ENCODE data around the gene MICA. TPM values are rescaled to one million over a fixed set of nuclear protein-coding genes. Genes with fewer than 3 reads are reported as not detected.
"Not testable (repeated sequence)": the region's sequence is repeated elsewhere in the genome, so short reads cannot be mapped to it uniquely, and the experiment has no call there.

Gene MICA
- total and polyA plus RNA-seq, 4 donors = 19.8 to 89.6 (median 27.3) TPM

DNA sequence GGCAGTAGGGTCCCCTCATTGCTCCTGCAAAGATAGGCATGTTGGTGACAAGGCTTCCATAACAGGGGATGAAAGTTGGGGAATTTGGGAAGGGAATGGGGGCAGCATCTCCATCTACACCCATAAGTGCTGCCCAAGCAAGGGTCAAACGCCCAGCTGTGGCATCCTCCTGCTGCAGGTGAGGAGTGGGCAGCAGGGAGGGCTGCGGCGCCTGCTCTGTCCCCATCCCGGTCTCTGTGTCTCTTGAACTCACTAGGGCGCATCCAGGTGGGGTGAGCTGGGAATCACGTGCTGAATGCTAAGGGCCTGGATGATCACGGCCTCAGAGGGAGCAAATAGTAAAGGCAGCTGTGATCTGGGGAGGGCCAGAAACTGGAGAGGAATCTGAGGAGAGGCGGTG lies 9.1 kb downstream of the MICA start:
- Histone ChIP-seq H3K4me3 (ENCODE audit: low read length in 2 of 2) (no peak overlapping the region), H3K36me3 (ENCODE audit: control insufficient read depth in 1 of 2, insufficient read depth in 2 of 2, low read length in 1 of 2) (peaks cover 9 to 11% of the 10 kb centered on the region in 2 donors), H3K4me1 (ENCODE audit: control insufficient read depth in 1 of 2, insufficient read depth in 2 of 2, low read length in 2 of 2) (no peaks in the 10 kb centered on the region), H3K27ac (ENCODE audit: low read depth in 1 of 2, low read length in 2 of 2) (no peak overlapping the region), H3K27me3 (ENCODE audit: control insufficient read depth in 1 of 2, insufficient read depth in 2 of 2, low read length in 1 of 2) (no peaks in the 10 kb centered on the region), H3K9me3 (ENCODE audit: control insufficient read depth, low read length) (no peaks in the 10 kb centered on the region)
- WGBS, 2 donors = 80 to 88% methylated on average over 7 to 8 of the region's 8 CpGs
- intact Hi-C loops (cut with DNase I) = no loop called here
- ATAC-seq (ENCODE audit: low FRiP score) (no peak), DNase-seq (no peak)

DNA sequence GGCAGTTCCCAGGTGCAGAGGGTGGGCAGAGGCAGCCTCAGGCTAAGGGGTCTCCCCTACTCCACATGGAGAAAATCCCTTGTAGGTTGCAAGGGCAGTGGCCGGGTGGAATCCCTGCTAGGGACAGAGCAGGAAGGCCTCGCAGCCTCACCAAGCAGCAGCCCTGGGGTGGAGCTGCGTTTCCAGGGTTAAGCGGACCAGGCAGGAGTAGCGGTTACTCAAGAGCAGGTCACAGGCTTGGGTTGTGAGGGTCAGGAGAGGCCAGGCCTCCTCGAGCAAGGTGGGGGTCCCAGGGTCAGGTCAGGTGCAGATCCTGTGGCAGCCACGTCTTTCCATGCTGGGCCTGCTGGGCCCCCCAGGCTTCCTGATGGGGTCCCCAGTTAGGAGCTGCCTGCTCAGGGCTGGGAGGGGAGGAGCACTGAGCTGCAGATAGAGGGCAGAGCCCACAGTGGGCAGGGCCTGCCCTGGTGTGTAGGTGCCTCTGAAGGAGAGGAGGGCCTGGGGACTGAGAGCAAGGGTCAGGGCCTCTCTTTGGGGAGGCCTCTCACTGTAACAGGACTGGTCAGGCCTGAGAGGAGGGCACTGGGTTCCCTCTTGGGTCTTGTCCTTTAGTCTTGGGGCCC lies 10.9 kb downstream of the MICA start:
- H3K4me1 ChIP-seq (ENCODE audit: control insufficient read depth in 1 of 2, insufficient read depth in 2 of 2, low read length in 2 of 2); H3K27ac ChIP-seq (ENCODE audit: low read depth in 1 of 2, low read length in 2 of 2); DNase-seq; H3K27me3 ChIP-seq (ENCODE audit: control insufficient read depth in 1 of 2, insufficient read depth in 2 of 2, low read length in 1 of 2); ATAC-seq (ENCODE audit: low FRiP score); intact Hi-C loops (cut with DNase I); H3K9me3 ChIP-seq (ENCODE audit: control insufficient read depth, low read length); H3K4me3 ChIP-seq (ENCODE audit: low read length in 2 of 2): not testable (repeated sequence)
- 83 to 84% methylated on average over 6 to 7 of the region's 7 CpGs for WGBS, 2 donors
- H3K36me3 ChIP-seq (ENCODE audit: control insufficient read depth in 1 of 2, insufficient read depth in 2 of 2, low read length in 1 of 2) = peaks cover 9 to 11% of the 10 kb centered on the region in 2 donors

DNA sequence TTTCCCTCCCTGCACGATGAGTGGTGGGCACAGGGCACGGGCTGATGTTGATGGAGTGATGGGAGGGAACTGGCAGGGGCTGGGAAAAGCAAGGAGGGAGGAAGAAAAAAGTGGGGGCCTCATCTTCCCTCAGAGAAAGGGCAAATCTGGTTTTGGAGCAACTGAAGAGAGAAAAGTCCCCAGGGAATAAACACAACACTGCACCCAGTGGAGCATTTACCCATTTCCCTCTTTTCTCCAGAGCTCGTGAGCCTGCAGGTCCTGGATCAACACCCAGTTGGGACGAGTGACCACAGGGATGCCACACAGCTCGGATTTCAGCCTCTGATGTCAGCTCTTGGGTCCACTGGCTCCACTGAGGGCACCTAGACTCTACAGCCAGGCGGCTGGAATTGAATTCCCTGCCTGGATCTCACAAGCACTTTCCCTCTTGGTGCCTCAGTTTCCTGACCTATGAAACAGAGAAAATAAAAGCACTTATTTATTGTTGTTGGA lies 11.4 kb downstream of the MICA start:
- 55 to 65% methylated on average over 6 of the region's 6 CpGs for WGBS, 2 donors
- DNase-seq = no peak
- no peaks in the 10 kb centered on the region for H3K9me3 ChIP-seq (ENCODE audit: control insufficient read depth, low read length)

GRCh38 chr6:31416394-31417014 lies 13.1 kb downstream of the MICA start:
- Histone ChIP-seq H3K9me3 (ENCODE audit: control insufficient read depth, low read length) (no peaks in the 10 kb centered on the region), H3K27ac (ENCODE audit: low read depth in 1 of 2, low read length in 2 of 2) (no peak overlapping the region), H3K4me3 (ENCODE audit: low read length in 2 of 2) (no peak overlapping the region), H3K4me1 (ENCODE audit: control insufficient read depth in 1 of 2, insufficient read depth in 2 of 2, low read length in 2 of 2) (no peaks in the 10 kb centered on the region), H3K27me3 (ENCODE audit: control insufficient read depth in 1 of 2, insufficient read depth in 2 of 2, low read length in 1 of 2) (no peaks in the 10 kb centered on the region), H3K36me3 (ENCODE audit: control insufficient read depth in 1 of 2, insufficient read depth in 2 of 2, low read length in 1 of 2) (peaks cover 8 to 10% of the 10 kb centered on the region in 2 donors)
- DNase-seq = no peak
- ATAC-seq (ENCODE audit: low FRiP score) = no peak
- intact Hi-C loops (cut with DNase I) = no loop called here
- 88 to 91% methylated on average over 5 of the region's 5 CpGs for WGBS, 2 donors

More for the DNA sequence above, 11.4 kb downstream of the MICA start:
- intact Hi-C loops (cut with DNase I) = no loop called here
- Histone ChIP-seq H3K4me3 (ENCODE audit: low read length in 2 of 2) (no peak overlapping the region), H3K4me1 (ENCODE audit: control insufficient read depth in 1 of 2, insufficient read depth in 2 of 2, low read length in 2 of 2) (no peaks in the 10 kb centered on the region), H3K36me3 (ENCODE audit: control insufficient read depth in 1 of 2, insufficient read depth in 2 of 2, low read length in 1 of 2) (peaks cover 9 to 11% of the 10 kb centered on the region in 2 donors), H3K27me3 (ENCODE audit: control insufficient read depth in 1 of 2, insufficient read depth in 2 of 2, low read length in 1 of 2) (no peaks in the 10 kb centered on the region), H3K27ac (ENCODE audit: low read depth in 1 of 2, low read length in 2 of 2) (no peak overlapping the region)
- no peak for ATAC-seq (ENCODE audit: low FRiP score)

DNA sequence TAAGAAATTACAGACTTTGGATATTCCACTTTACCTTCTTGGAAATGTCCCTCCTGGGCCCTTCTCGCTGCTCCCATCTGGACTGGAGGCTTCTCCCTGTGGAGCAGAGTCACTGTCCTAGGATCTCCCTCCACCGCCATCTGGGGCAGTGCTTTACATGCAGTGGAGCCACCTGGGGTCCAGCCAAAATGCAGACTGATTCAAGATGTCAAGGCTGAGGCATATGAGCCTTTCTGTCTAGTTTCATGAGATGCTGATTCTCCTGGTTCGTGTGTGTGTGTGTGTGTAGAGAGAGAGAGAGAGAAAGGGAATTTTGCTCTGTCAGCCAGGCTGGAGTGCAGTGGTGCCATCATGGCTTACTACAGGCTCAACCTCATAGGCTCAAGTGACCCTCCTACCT lies 14.9 kb downstream of the MICA start:
- no peaks in the 10 kb centered on the region for H3K27me3 ChIP-seq (ENCODE audit: control insufficient read depth in 1 of 2, insufficient read depth in 2 of 2, low read length in 1 of 2)
- ATAC-seq (ENCODE audit: low FRiP score) (no peak), DNase-seq (no peak)
- no peak overlapping the region for H3K27ac ChIP-seq (ENCODE audit: low read depth in 1 of 2, low read length in 2 of 2)
- H3K4me1 ChIP-seq (ENCODE audit: control insufficient read depth in 1 of 2, insufficient read depth in 2 of 2, low read length in 2 of 2) = no peaks in the 10 kb centered on the region
- no peak overlapping the region for H3K4me3 ChIP-seq (ENCODE audit: low read length in 2 of 2)
- peaks cover 4 to 5% of the 10 kb centered on the region in 2 donors for H3K36me3 ChIP-seq (ENCODE audit: control insufficient read depth in 1 of 2, insufficient read depth in 2 of 2, low read length in 1 of 2)
- intact Hi-C loops (cut with DNase I) = no loop called here
- WGBS, 2 donors = 84 to 85% methylated on average over 3 of the region's 3 CpGs
- H3K9me3 ChIP-seq (ENCODE audit: control insufficient read depth, low read length) = no peaks in the 10 kb centered on the region

DNA sequence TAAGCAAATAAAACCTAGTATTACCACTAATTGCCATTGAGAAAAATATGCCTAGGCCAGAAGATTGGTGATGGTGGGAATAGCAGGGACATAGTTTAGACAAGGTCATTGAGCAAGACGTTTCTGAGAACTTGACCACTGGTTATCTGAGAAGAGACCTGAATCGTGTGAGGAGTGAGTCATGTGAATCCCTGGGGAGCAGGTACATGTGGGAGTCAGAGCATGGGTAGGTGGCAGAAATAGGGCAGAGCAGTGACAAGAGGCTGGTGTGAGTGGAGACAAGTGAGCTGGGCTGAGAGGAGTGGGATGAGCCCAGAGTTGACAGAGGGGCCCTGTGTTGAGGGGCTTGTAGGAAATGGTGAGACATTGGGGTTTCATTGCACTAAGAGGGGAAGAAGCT lies 16.4 kb downstream of the MICA start:
- Histone ChIP-seq H3K36me3 (ENCODE audit: control insufficient read depth in 1 of 2, insufficient read depth in 2 of 2, low read length in 1 of 2) (peaks cover 4 to 5% of the 10 kb centered on the region in 2 donors), H3K27ac (ENCODE audit: low read depth in 1 of 2, low read length in 2 of 2) (no peak overlapping the region), H3K4me3 (ENCODE audit: low read length in 2 of 2) (no peak overlapping the region), H3K27me3 (ENCODE audit: control insufficient read depth in 1 of 2, insufficient read depth in 2 of 2, low read length in 1 of 2) (no peaks in the 10 kb centered on the region), H3K4me1 (ENCODE audit: control insufficient read depth in 1 of 2, insufficient read depth in 2 of 2, low read length in 2 of 2) (no peaks in the 10 kb centered on the region), H3K9me3 (ENCODE audit: control insufficient read depth, low read length) (no peaks in the 10 kb centered on the region)
- 30 to 36% methylated on average over 2 of the region's 2 CpGs for WGBS, 2 donors
- DNase-seq (no peak), ATAC-seq (ENCODE audit: low FRiP score) (no peak)
- intact Hi-C loops (cut with DNase I) = no loop called here

GRCh38 chr6:31420546-31420945 lies 17.2 kb downstream of the MICA start:
- H3K27ac ChIP-seq (ENCODE audit: low read depth in 1 of 2, low read length in 2 of 2) = no peak overlapping the region
- H3K36me3 ChIP-seq (ENCODE audit: control insufficient read depth in 1 of 2, insufficient read depth in 2 of 2, low read length in 1 of 2) = peaks cover 2 to 5% of the 10 kb centered on the region in 2 donors
- H3K4me3 ChIP-seq (ENCODE audit: low read length in 2 of 2) = no peak overlapping the region
- no peaks in the 10 kb centered on the region for H3K4me1 ChIP-seq (ENCODE audit: control insufficient read depth in 1 of 2, insufficient read depth in 2 of 2, low read length in 2 of 2)
- no peak for ATAC-seq (ENCODE audit: low FRiP score)
- no peaks in the 10 kb centered on the region for H3K27me3 ChIP-seq (ENCODE audit: control insufficient read depth in 1 of 2, insufficient read depth in 2 of 2, low read length in 1 of 2)
- H3K9me3 ChIP-seq (ENCODE audit: control insufficient read depth, low read length) = no peaks in the 10 kb centered on the region
- no peak for DNase-seq
- 84 to 87% methylated on average over 2 of the region's 2 CpGs for WGBS, 2 donors
- intact Hi-C loops (cut with DNase I) = no loop called here

DNA sequence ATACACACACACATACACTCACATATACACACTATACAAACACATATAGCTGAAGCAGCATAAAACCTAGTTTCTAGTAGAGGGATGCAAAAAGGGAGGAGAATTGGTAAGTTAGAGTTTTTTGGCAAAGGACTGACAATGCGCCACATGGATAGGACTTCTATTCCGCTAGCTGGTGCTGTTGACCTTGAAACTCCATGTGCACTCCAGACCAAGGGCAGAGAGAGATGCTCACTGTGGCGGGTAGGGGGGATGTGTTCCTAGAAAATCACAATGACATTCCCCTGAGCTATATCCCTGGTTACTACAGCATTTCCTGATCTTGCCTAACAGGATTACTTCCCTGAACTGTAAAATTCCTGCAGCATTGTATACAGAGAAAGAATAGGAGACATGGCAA lies 19.2 kb downstream of the MICA start:
- Histone ChIP-seq H3K4me1 (ENCODE audit: control insufficient read depth in 1 of 2, insufficient read depth in 2 of 2, low read length in 2 of 2) (no peaks in the 10 kb centered on the region), H3K27ac (ENCODE audit: low read depth in 1 of 2, low read length in 2 of 2) (no peak overlapping the region), H3K9me3 (ENCODE audit: control insufficient read depth, low read length) (no peaks in the 10 kb centered on the region), H3K4me3 (ENCODE audit: low read length in 2 of 2) (no peak overlapping the region), H3K36me3 (ENCODE audit: control insufficient read depth in 1 of 2, insufficient read depth in 2 of 2, low read length in 1 of 2) (no peaks in the 10 kb centered on the region), H3K27me3 (ENCODE audit: control insufficient read depth in 1 of 2, insufficient read depth in 2 of 2, low read length in 1 of 2) (no peaks in the 10 kb centered on the region)
- 74 to 83% methylated on average over 3 of the region's 3 CpGs for WGBS, 2 donors
- ATAC-seq (ENCODE audit: low FRiP score) (no peak), DNase-seq (no peak)
- intact Hi-C loops (cut with DNase I) = no loop called here

DNA sequence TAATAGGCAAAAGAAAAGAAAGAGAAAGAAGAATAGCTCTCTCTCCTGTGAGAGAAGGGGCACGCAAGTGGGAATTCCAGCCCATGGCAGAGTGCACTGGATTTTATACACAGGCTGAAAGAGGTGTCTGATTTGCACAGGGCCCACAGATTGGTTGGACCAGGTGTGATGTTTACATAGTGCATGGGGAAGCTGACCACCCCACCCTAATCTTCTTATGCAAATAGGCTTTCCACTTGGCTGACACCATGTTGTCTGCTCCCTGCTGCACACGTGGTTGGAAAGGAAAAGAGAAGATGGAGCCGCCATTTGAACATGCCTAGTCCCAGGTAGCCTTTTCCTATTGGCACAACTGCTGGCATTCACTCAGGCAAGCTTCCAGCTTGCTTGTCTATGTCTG lies 20.2 kb downstream of the MICA start:
- no peaks in the 10 kb centered on the region for H3K27me3 ChIP-seq (ENCODE audit: control insufficient read depth in 1 of 2, insufficient read depth in 2 of 2, low read length in 1 of 2)
- H3K9me3 ChIP-seq (ENCODE audit: control insufficient read depth, low read length) = no peaks in the 10 kb centered on the region
- intact Hi-C loops (cut with DNase I) = no loop called here
- H3K27ac ChIP-seq (ENCODE audit: low read depth in 1 of 2, low read length in 2 of 2) = no peak overlapping the region
- H3K4me3 ChIP-seq (ENCODE audit: low read length in 2 of 2) = no peak overlapping the region
- H3K36me3 ChIP-seq (ENCODE audit: control insufficient read depth in 1 of 2, insufficient read depth in 2 of 2, low read length in 1 of 2) = no peaks in the 10 kb centered on the region
- WGBS, 2 donors = 54 to 58% methylated on average over 3 of the region's 3 CpGs
- ATAC-seq (ENCODE audit: low FRiP score) (no peak), DNase-seq (no peak)
- no peaks in the 10 kb centered on the region for H3K4me1 ChIP-seq (ENCODE audit: control insufficient read depth in 1 of 2, insufficient read depth in 2 of 2, low read length in 2 of 2)

Measured in aorta (tissue), 5 donors.